HG03066 (cell line): ENCODE measurements around the gene COPB1.
"Not testable (repeated sequence)": the region's sequence is repeated elsewhere in the genome, so short reads cannot be mapped to it uniquely, and the experiment has no call there.

Experiments used
- ATAC-seq: cut with Tn5 transposase; IDR thresholded peaks from one replicate; pipeline ENCODE4 v1.9.1; 2021; ENCODE audit warnings: low read depth; ENCODE audit not compliant: unreplicated experiment

The COPB1 gene

DNA sequence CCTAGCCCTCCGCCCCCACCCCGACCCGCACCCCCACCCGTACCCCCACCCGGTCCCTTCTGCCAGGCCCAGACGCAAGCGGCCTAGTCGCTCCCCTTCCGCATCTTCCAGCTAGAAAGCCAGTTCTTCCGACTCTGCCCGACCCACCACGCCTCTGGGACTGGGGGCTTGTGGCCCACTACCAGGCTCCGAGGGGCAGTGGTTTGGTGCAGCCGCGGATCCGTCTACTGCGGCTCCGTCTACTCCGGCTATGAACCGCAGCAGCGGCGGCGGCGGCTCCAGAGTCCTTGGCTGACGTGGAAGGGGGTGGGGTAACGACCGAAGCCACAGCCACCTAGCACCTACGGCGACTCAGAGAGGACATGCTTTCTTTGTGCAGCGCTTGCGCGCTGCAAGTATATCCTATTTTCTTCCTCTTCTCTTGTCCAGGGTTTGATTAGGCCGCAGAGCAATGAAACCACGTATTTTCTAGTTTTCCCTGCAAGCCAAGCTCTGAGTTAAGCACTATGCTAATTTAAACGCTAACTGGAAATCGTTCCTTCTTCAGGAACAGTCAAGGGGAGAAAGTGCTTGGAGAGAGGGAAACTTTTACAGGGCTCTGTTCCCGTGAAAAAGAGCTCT lies at the start of gene COPB1:
COPB1 (minus strand) TSS at position 252 of the 621 bp plus-strand sequence. CDS start 883 bp downstream, outside the sequence.
- ATAC-seq, result peak; percentile 86

DNA sequence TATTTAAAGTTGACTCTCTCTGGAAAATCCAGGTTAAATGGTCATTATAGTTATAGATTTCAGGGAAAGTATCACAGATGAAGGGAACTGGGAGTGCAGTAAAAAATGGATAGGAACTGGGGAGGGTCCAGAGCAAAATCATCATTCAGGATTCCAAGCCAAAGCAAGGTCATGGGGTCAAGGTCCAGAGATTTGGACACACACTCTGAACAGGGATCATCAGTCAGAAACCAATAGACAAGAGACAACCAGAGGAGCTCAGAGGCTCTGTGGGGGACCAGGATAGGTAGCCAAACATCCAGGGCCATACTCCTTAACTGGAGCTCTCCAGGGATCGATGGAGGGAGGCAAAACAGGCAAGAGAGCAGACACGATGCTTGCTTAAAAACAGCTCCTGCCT lies 47.8 kb upstream of the COPB1 start:
- ATAC-seq, result no peak

DNA sequence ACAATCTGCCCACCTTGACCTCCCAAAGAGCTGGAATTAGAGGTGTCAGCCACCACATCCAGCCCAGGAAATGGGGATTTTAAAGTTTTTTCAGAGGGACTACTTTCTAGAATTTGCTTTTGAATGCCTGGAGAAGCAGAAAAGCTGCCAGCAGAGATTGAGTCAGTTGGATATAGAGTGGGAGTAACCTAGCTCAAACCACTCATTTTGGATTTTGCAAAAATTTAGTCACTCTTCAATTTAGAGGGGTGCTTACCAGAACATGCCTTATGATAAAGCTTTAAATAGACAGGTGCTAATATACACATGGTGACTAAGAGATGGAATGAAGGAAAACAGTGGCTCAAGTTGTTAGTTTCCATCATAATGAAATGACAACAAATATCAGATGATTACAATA lies 47.1 kb upstream of the COPB1 start:
- ATAC-seq, result no peak

GRCh38 chr11:14544611-14545010 lies 45.0 kb upstream of the COPB1 start:
- peak; percentile 77 for ATAC-seq

DNA sequence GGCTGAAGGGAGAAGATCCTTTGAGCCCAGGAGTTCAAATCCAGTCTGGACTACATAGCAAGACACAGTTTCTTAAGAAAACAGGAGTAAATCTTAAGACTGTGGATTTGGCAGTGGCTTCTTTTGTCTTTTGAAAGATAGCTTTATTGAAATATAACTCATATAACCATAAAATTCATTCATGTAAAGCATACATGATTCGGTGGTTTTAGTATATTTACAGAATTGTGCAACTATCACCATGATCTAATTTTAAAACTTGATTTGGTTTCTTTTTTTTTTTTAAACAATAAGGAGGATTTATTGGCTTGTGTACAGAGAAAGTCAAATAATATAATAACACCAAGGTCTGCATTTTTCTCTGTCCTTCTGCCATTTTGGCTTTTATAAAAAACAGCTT lies 43.6 kb upstream of the COPB1 start:
- no peak for ATAC-seq

GRCh38 chr11:14542324-14542723 lies 42.7 kb upstream of the COPB1 start:
- no peak for ATAC-seq

GRCh38 chr11:14541192-14541947 lies 41.8 kb upstream of the COPB1 start:
- ATAC-seq, result no peak

DNA sequence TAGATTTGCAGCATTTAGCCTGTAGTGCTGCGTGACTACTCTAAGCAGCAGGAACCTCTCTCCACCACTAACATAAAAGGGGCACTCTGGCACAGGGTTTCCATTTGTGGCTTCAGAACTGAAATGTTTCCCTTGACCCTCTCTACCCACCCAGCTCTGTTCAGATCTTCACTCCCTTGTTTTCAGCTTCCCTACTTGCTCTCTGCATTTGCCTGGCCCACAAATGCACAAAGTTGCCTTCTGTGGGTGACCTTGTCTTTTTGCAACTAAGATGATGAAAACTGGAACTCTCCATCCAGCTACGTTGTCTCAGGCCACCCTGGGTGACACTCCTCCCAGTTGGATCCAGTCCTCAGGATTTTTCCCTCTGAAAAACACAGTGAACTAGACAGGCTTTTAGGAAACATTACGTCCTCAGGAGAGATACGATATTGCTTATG lies 40.4 kb upstream of the COPB1 start:
- ATAC-seq, result no peak

- no peak for ATAC-seq
These were observed 39.4 kb upstream of the COPB1 start for GRCh38 chr11:14538926-14539554.

- no peak for ATAC-seq
These were observed 38.8 kb upstream of the COPB1 start for GRCh38 chr11:14538271-14538925.

- peak; percentile 75 for ATAC-seq
These were observed 37.6 kb upstream of the COPB1 start for GRCh38 chr11:14537134-14537599.

GRCh38 chr11:14535166-14535565 lies 35.6 kb upstream of the COPB1 start:
- ATAC-seq, result not testable (repeated sequence)

DNA sequence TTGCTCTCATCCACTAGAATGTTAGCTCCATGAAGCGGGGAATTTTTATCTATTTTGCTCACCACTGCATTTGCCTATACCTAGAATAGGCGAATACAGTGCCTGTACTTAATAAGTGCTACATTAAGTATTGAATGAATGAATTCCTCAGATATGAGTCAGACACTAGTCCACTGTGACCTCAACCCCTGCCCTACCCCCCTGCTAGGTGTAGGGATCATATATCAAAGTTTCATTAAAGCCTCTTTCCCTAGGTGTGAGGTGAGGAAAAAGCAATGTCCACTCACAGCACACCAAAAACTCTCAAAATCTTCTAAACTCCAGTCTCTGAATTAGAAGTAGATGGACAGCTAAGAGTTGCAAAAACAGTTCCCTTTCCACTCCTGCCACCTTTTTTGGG lies 30.3 kb upstream of the COPB1 start:
- ATAC-seq, result no peak

- ATAC-seq, result no peak
These were observed 29.7 kb upstream of the COPB1 start for GRCh38 chr11:14529321-14529720.

GRCh38 chr11:14522801-14523200 lies 23.2 kb upstream of the COPB1 start:
- no peak for ATAC-seq

GRCh38 chr11:14522245-14522644 lies 22.6 kb upstream of the COPB1 start:
- ATAC-seq, result no peak

- no peak for ATAC-seq
These were observed 21.1 kb upstream of the COPB1 start for GRCh38 chr11:14520747-14521151.

- ATAC-seq, result peak; percentile 94
These were observed 20.5 kb upstream of the COPB1 start, which contains the start of gene PSMA1 for GRCh38 chr11:14519917-14520746. Gene PSMA1 (minus strand): TSS chr11:14520386. CDS start chr11:14520299, 87 bp downstream.

GRCh38 chr11:14519597-14519916 lies 19.9 kb upstream of the COPB1 start:
- ATAC-seq, result peak; percentile 1

GRCh38 chr11:14518820-14519219 lies 19.2 kb upstream of the COPB1 start:
- ATAC-seq, result no peak
